HepG2 (cell line): Measurements from ENCODE around the gene TMEM53.

ENCODE experiments used
- ATF5 ChIP-seq: sonication (generic); formaldehyde crosslinking; IDR thresholded peaks from 2 replicates; pipeline ENCODE4 v1.4.0; 2020; ENCODE audit warnings: mild to moderate bottlenecking, low read depth, missing genetic modification reagents
- FOSL2 ChIP-seq: sonication (generic); formaldehyde crosslinking; IDR thresholded peaks from 2 replicates; pipeline ENCODE4 v1.4.0; 2020; ENCODE audit warnings: missing genetic modification reagents
- RFX5 ChIP-seq: IDR thresholded peaks from 2 replicates; pipeline ENCODE4 v1.6.1; 2011; ENCODE audit warnings: low read depth, low read length, improper control_type of control experiment
- SMARCE1 ChIP-seq: fragments of 450-650 bp; IDR thresholded peaks from 2 replicates; pipeline ENCODE4 v1.6.1; 2017; ENCODE audit warnings: borderline replicate concordance
- ZNF280D ChIP-seq: sonication (generic); formaldehyde crosslinking; IDR thresholded peaks from 2 replicates; pipeline ENCODE4 v1.5.1; 2020; ENCODE audit warnings: mild to moderate bottlenecking, missing genetic modification reagents

- no peak for TF ChIP-seq SMARCE1
- TF ChIP-seq FOSL2: no peak
- TF ChIP-seq ZNF280D (CRISPR knock-in tag): no peak
- TF ChIP-seq ATF5 (CRISPR knock-in tag): no peak
- TF ChIP-seq RFX5: no peak
These were observed 905 bp upstream of the TMEM53 start for GRCh38 chr1:44675186-44675585.
